ENCODE measurements around the gene SCYL3. TPM values are rescaled to one million over a fixed set of nuclear protein-coding genes. Genes with fewer than 3 reads are reported as not detected.
"Not testable (repeated sequence)": the region's sequence is repeated elsewhere in the genome, so short reads cannot be mapped to it uniquely, and the experiment has no call there.

SCYL3 gene
- total RNA-seq (2014; rRNA removed; shearing (Covaris generic); ENCODE audit: low replicate concordance) = 3.5 and 8.2 TPM in 2 replicates

- peak; percentile 98 for DNase-seq (ENCODE audit: low read depth)
- in situ Hi-C loops (cut with HindIII; ENCODE audit: low pct_unique_long_range_greater_than_20kb, low sequenced_read_pairs) = no loop called here
Measured at GRCh38 chr1:169893645-169894423, at the start of gene SCYL3. TSS of gene SCYL3 (minus strand) at chr1:169893896. CDS start at chr1:169888840, 5,056 bp downstream.

DNA sequence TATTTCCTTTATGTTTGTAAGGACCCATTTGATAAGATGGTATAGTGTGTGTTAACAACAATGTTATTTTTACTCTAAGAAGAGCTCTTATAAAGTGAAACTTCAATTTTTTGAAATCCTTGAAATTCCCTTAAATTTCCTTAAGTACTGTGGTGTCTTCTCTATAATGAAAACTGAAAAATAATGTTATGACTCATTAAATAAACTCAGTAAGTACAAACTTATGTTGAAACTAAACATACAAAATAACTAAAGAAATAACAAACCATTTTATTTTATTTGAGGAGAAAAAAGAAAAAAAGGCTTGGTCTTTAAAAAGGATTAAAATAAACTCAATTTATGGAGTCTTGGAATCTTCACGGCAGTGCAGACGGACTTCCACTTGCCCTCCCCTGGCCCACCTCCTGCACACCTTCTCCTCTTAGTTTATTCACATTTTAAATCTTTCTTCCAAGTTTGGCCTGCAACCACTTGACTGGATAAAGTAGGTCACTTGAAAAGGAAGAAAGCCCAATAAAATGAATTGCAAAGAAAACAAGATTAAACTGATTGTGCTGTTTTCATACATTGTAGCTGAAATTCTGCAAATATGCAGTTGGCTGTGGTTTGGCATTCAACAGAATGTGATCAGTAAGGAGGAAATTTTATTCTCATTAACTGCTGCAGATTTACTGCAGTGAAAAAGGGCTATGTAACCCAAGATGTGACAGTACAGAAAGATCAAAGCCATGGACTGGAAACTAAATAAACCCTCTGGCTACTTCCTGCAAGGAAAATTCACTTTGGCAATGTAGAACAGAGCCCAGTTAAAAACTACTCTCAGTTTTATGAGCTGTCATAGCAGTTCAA is 48.5 kb upstream of the SCYL3 start:
- in situ Hi-C loops (cut with HindIII; ENCODE audit: low pct_unique_long_range_greater_than_20kb, low sequenced_read_pairs) = no loop called here
- DNase-seq (ENCODE audit: low read depth) = peak; percentile 78

- in situ Hi-C loops (cut with HindIII; ENCODE audit: low pct_unique_long_range_greater_than_20kb, low sequenced_read_pairs) = no loop called here
- peak; percentile 90 for DNase-seq (ENCODE audit: low read depth)
Measured at GRCh38 chr1:169933984-169934725, 40.5 kb upstream of the SCYL3 start.

DNA sequence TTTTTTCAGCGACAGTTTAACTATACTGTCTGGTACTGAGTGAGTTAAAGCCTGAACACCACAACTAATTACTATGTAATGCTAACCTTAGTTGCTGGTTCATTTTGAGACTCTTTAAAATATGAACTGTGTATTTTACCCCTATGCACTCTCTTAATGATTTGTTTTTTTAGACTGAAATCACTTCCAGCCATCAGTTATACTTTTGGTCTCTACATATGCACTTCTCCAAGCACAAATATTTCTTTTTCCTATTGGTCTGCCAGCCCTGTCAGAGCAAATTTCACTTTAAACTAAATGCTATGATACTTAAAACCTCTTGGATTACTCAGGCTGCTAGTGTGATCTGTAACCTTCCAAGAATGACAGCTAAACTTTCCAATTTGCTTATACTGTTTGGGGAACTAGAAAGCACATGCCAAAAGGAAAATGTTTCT is 38.1 kb upstream of the SCYL3 start:
- DNase-seq (ENCODE audit: low read depth) = peak; percentile 77
- in situ Hi-C loops (cut with HindIII; ENCODE audit: low pct_unique_long_range_greater_than_20kb, low sequenced_read_pairs) = no loop called here

DNA sequence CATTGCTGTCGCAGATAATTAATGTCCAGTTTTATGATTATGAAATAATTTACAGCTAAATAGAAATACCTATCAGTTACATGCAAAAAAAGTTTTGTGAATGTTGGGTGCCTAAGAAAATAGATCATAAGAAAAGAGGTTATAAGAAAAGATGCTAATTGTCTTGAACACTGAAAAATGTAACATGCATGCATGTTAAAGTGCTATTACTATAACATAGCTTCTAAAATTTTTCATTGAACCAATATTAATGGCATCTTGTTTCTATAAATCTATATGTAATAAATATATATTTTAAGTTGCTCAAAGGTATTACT is 35.5 kb upstream of the SCYL3 start:
- no peak for DNase-seq (ENCODE audit: low read depth)
- in situ Hi-C loops (cut with HindIII; ENCODE audit: low pct_unique_long_range_greater_than_20kb, low sequenced_read_pairs) = no loop called here

- DNase-seq (ENCODE audit: low read depth) = peak; percentile 64
- in situ Hi-C loops (cut with HindIII; ENCODE audit: low pct_unique_long_range_greater_than_20kb, low sequenced_read_pairs) = no loop called here
Measured at GRCh38 chr1:169928438-169929209, 34.9 kb upstream of the SCYL3 start.

GRCh38 chr1:169925505-169926482 is 32.1 kb upstream of the SCYL3 start:
- in situ Hi-C loops (cut with HindIII; ENCODE audit: low pct_unique_long_range_greater_than_20kb, low sequenced_read_pairs) = no loop called here
- no peak for DNase-seq (ENCODE audit: low read depth)

- in situ Hi-C loops (cut with HindIII; ENCODE audit: low pct_unique_long_range_greater_than_20kb, low sequenced_read_pairs) = no loop called here
Measured at GRCh38 chr1:169924829-169925228, 31.1 kb upstream of the SCYL3 start.

DNA sequence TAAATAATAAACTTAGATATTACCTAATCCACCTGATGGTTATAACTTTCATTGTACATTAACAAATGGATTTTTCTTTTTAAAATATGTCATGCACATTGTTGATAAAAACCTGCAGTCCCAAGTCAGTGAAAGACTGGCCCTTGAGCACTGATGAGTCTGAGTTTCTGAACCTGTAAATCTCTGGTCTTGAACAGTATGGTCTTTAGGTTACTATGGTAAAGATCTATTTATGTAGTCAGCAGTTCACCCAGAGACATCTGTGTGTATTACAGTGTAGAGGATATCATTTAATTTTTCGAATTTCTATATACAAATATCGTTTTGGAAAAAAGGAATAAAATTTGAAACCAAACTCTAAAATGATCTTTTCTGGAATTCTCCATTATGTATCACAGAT is 30.4 kb upstream of the SCYL3 start:
- in situ Hi-C loops (cut with HindIII; ENCODE audit: low pct_unique_long_range_greater_than_20kb, low sequenced_read_pairs) = no loop called here
- no peak for DNase-seq (ENCODE audit: low read depth)

More at GRCh38 chr1:169924829-169925228, 31.1 kb upstream of the SCYL3 start:
- no peak for DNase-seq (ENCODE audit: low read depth)

GRCh38 chr1:169921080-169921479 is 27.4 kb upstream of the SCYL3 start:
- in situ Hi-C loops (cut with HindIII; ENCODE audit: low pct_unique_long_range_greater_than_20kb, low sequenced_read_pairs) = no loop called here
- no peak for DNase-seq (ENCODE audit: low read depth)

GRCh38 chr1:169918927-169919326 is 25.2 kb upstream of the SCYL3 start:
- in situ Hi-C loops (cut with HindIII; ENCODE audit: low pct_unique_long_range_greater_than_20kb, low sequenced_read_pairs) = no loop called here
- no peak for DNase-seq (ENCODE audit: low read depth)

DNA sequence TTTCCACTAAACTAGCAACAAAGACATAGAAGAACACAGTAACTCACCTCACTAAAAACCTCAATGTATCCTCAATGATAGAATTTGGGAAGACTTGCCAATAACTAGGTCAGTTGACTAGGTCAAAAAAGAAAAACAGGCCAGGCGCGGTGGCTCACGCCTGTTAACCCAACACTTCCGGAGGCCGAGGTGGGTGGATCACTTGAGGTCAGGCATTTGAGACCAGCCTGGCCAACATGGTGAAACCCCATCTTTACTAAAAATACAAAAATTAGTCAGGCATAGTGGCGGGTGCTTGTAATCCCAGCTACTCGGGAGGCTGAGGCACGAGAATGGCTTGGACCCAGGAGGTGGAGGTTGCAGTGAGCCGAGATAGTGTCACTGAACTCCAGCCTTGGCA is 24.5 kb upstream of the SCYL3 start:
- in situ Hi-C loops (cut with HindIII; ENCODE audit: low pct_unique_long_range_greater_than_20kb, low sequenced_read_pairs); DNase-seq (ENCODE audit: low read depth): not testable (repeated sequence)

- DNase-seq (ENCODE audit: low read depth) = no peak
- in situ Hi-C loops (cut with HindIII; ENCODE audit: low pct_unique_long_range_greater_than_20kb, low sequenced_read_pairs) = no loop called here
Measured at GRCh38 chr1:169915150-169915549, 21.5 kb upstream of the SCYL3 start.

DNA sequence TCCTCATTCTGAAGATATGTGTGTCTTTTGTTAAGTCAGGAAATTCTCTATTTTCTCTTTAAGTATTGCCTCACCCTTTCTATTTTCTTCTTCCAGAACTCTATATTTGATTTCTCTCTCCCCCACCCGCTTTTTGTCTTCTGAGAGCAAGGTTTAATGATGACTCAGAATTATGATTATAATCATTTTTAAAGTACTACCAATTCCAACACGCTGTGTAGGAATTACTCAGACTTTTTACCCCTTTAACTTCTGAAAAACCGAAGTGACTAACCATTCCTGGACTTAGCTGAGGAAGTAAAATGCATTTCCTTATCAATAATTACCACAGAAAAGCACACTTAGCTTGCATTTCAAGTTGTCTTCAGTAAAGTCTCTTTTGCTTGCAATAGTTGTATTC is 20.8 kb upstream of the SCYL3 start:
- in situ Hi-C loops (cut with HindIII; ENCODE audit: low pct_unique_long_range_greater_than_20kb, low sequenced_read_pairs) = no loop called here
- DNase-seq (ENCODE audit: low read depth) = no peak

DNA sequence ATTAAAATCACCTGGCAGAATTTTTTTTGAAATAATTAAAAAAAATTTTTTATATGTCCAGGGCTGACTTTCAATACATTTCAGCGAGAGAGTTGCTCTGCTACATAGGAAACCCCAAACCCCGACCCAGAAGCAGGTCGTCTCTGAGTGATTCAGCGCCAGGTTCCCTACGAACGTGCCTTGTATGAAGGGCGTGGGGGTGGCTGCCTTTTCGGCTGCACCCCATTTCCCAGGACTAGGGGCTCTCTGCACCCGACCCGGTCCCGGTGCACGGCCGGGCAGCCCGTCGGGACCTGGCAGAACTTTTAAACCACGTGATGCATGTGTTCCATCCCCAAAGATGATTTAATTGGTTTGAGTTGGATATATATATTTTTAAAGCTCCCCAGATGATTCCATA is 15.8 kb upstream of the SCYL3 start:
- no peak for DNase-seq (ENCODE audit: low read depth)
- in situ Hi-C loops (cut with HindIII; ENCODE audit: low pct_unique_long_range_greater_than_20kb, low sequenced_read_pairs) = no loop called here

DNA sequence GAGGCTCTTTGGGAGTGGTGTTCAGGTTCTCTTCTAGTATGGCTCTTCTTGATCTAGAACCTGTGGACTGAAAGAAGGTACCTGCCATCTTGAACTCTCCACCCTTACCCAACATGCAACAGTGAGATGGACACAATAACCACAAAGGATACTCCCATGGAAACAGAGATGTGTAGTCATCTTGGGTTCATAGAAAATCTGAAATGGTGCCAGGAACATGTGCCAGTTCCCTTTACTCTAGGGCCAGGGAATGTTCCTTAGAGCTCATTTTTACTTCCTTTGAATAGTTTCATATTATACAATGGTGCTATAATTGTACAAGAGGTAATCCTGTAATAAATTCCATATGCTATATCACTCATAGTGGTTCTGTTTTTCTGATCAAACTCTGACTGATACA is 13.2 kb upstream of the SCYL3 start:
- in situ Hi-C loops (cut with HindIII; ENCODE audit: low pct_unique_long_range_greater_than_20kb, low sequenced_read_pairs) = no loop called here

GRCh38 chr1:169904834-169905233 is 11.1 kb upstream of the SCYL3 start:
- in situ Hi-C loops (cut with HindIII; ENCODE audit: low pct_unique_long_range_greater_than_20kb, low sequenced_read_pairs) = no loop called here
- DNase-seq (ENCODE audit: low read depth) = no peak

More for the DNA sequence above, 13.2 kb upstream of the SCYL3 start:
- no peak for DNase-seq (ENCODE audit: low read depth)
